Measurements from ENCODE around the gene SAP30L.

Gene SAP30L

DNA sequence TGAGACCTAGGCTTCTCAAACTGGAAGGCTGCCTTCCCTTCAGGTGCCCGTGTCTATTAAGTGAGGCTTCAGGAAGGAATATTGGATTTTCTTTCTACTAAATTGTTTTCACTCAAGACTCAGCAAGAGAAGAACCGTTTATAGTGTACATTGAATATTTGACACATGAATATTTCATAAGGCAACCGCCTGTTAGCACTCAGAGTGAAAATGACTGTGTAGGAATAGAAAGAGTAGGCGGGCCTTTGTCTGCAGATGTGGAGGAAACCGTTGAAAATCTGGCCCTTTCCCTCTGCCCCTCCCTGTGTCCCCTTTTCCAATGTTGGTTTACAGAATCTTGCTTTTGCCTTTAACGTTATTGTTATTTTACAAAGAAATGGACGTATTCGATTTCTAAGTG, 6.2 kb downstream of the SAP30L start:
- ChIA-PET POLR2A (no interaction called here), CTCF (interaction anchor here (1.1 to 7.8 kb wide), 3 partner anchors 10 to 262 kb away, joined by 3 to 38 read pairs (median 14); partner anchors contain the start of gene GALNT10)
- no peak for DNase-seq (ENCODE audit: extremely low spot score)
- no peak for TF ChIP-seq CTCF (IDR thresholded peaks at IDR 0.05; ENCODE audit: control extremely low read depth, extremely low read depth, low read depth, missing control alignments)

DNA sequence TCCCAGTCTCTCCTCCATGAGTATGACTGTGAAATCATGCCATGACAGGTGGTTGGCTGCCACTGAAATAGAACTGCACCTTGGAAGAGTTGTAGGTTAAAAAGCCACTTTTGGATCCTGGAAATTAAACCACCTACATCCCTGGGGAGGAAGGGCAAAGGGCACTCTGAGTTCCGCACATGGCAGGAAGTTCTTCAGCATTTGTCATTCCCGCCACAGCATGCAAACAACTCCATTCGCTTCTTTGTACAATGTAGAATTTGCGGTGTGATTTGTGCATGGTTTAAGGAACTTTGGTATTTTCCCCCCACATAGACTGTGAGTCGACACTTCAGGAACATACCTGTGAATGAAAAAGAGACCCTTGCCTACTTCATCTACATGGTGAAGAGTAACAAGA, 9.8 kb downstream of the SAP30L start:
- no peak for DNase-seq (ENCODE audit: extremely low spot score)
- CTCF ChIA-PET, result interaction anchor here (4.3 kb wide), 1 partner anchor 12 kb away, joined by 25 read pairs; no protein-coding TSS in a partner anchor
- TF ChIP-seq CTCF (IDR thresholded peaks at IDR 0.05; ENCODE audit: control extremely low read depth, extremely low read depth, low read depth, missing control alignments), result no peak
- POLR2A ChIA-PET, result no interaction called here

DNA sequence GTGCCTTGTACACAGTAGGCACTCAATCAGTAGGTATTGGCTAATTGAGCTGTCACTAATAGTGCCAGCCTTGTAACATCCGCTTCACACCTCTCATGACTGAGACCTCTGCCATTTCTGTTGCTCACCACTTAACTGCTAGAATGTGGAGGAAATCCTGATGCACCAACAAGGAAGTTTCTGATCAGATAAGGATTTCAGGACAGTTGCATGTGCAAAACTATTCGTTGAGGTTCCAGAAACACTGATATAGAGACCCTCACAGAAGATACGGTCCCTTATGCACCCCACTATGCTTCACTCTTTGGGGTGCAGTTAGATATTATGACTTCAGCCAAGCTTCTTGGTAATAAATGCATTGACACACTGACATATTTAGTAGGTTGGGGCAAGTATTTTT, 10.7 kb downstream of the SAP30L start:
- ChIA-PET POLR2A (no interaction called here), CTCF (interaction anchor here (1.2 to 4.3 kb wide), 2 partner anchors 11 to 384 kb away, joined by 3 to 25 read pairs; no protein-coding TSS in a partner anchor)
- no peak for TF ChIP-seq CTCF (IDR thresholded peaks at IDR 0.05; ENCODE audit: control extremely low read depth, extremely low read depth, low read depth, missing control alignments)
- no peak for DNase-seq (ENCODE audit: extremely low spot score)

GRCh38 chr5:154459015-154459414, 13.2 kb downstream of the SAP30L start:
- POLR2A ChIA-PET, result no interaction called here
- CTCF ChIA-PET, result interaction anchor here (1.6 to 4.3 kb wide), 2 partner anchors 8 to 151 kb away, joined by 4 to 25 read pairs; no protein-coding TSS in a partner anchor
- no peak for DNase-seq (ENCODE audit: extremely low spot score)
- TF ChIP-seq CTCF (IDR thresholded peaks at IDR 0.05; ENCODE audit: control extremely low read depth, extremely low read depth, low read depth, missing control alignments), result no peak

DNA sequence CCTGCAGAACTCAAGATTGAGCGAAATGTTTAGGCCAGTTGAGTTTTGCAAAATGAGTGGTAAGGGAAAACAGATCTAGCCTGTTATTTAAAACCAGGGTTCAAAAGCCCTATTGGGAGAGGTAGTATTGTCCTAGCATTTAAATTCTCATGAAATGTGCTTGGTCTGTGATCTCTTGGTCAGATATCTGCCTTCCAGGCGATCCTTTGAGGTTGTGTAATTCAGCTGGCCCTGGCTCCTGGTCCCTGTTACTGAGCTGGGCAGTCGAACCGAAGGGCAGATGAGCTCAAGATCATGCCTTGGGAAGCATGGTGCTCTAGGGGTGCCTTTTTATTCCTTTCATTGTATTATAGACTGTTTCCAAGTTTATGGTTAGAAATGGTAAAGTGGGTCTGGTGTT, 14.4 kb downstream of the SAP30L start:
- TF ChIP-seq CTCF (IDR thresholded peaks at IDR 0.05; ENCODE audit: control extremely low read depth, extremely low read depth, low read depth, missing control alignments), result no peak
- ChIA-PET CTCF (interaction anchor here (1.3 to 5.3 kb wide), 2 partner anchors 10 to 151 kb away, joined by 4 to 38 read pairs; no protein-coding TSS in a partner anchor), POLR2A (no interaction called here)
- no peak for DNase-seq (ENCODE audit: extremely low spot score)

DNA sequence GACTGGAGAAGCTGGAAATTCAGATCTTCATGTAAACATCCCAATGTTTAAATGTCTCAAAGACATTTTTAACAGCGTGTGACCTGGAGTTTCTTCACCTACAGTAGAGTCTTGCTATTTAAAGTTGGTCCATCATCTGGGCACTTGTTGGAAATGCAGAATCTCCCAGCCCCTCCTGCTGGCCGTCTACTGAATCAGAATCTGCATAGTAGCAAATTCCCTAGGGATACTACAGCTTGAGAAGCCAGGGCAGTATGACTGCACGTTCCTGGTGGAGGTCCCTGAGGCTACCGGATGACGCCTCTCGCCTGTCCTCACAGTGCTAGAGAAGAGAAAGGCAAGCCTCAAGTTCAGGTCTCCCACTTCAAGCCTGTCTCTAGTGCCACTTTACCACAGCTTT, 15.7 kb downstream of the SAP30L start:
- DNase-seq (ENCODE audit: extremely low spot score), result no peak
- CTCF ChIA-PET, result interaction anchor here (0.9 to 11.7 kb wide), 10 partner anchors 9 to 393 kb away, joined by 3 to 165 read pairs (median 4); no protein-coding TSS in a partner anchor
- TF ChIP-seq CTCF (IDR thresholded peaks at IDR 0.05; ENCODE audit: control extremely low read depth, extremely low read depth, low read depth, missing control alignments), result peak; percentile 20
- POLR2A ChIA-PET, result no interaction called here
